HepG2 (cell line): ENCODE results near the gene RHEBL1. TPM values are rescaled to one million over a fixed set of nuclear protein-coding genes. Genes with fewer than 3 reads are reported as not detected.

Experiments
- ATAC-seq: fragments of 200-7000 bp; cut with Tn5 transposase; 3 replicates; pipeline ENCODE4 v1.9.1; 2020; ENCODE audit warnings: mild to moderate bottlenecking, moderate library complexity
- BruUV-seq: library from RNA; stranded (reverse); fragments of 400-500 nt; replicated peaks from 2 replicates; lab custom pipeline; 2021; lab: Mats Ljungman, UMichigan
- CTCF ChIA-PET: fragments of 300-600 bp; formaldehyde crosslinking; extraction: SDS; loops from one replicate; lab custom pipeline; 2021; ENCODE audit warnings: low total read pairs, inconsistent platforms, low intra/inter-chr PET ratio; lab: Yijun Ruan, JAX
- POLR2A ChIA-PET: fragments of 350-600 bp; sonication (Branson Sonifier 250); formaldehyde crosslinking; loops from one replicate; lab custom pipeline; 2020; ENCODE audit warnings: antibody characterized with exemption, inconsistent platforms; lab: Yijun Ruan, JAX
- DNase-seq: peaks from one replicate; pipeline ENCODE4 v3.0.0-alpha.2; 2015; ENCODE audit warnings: low spot score
- FAIRE-seq: peaks from 3 replicates; lab custom pipeline; 2011; peaks lifted over from hg19 to GRCh38; lab: Jason Lieb, UNC
- H2AFZ ChIP-seq: one replicate; pipeline ENCODE4 v1.6.1; 2011; ENCODE audit warnings: low read length, inconsistent platforms
- H3K27ac ChIP-seq: fragments of 300-600 bp; 3 replicates; pipeline ENCODE4 v1.8.0; 2011; ENCODE audit warnings: mixed run types, mild to moderate bottlenecking, mixed read lengths, low read length, inconsistent platforms; ENCODE audit not compliant: insufficient read depth; ENCODE audit errors: extremely low read length
- H3K27me3 ChIP-seq, 2 experiments: fragments of 200-600 bp in 1 of 2; 2 replicates in 1 of 2; 3 replicates in 1 of 2; pipeline versions ENCODE4 v1.6.0 to v1.8.0; 2011; ENCODE audit warnings: low read length in 2 of 2, mild to moderate bottlenecking in 2 of 2, moderate library complexity in 2 of 2, inconsistent platforms in 1 of 2; ENCODE audit not compliant: insufficient read depth in 2 of 2, control insufficient read depth in 1 of 2
- H3K36me3 ChIP-seq, 2 experiments: fragments of 200-600 bp in 1 of 2; replicated peaks in 1 of 2; 2 replicates in 1 of 2; 3 replicates in 1 of 2; pipeline versions ENCODE4 v1.5.1 to v1.8.0; 2011; ENCODE audit warnings: low read length in 2 of 2, inconsistent platforms in 1 of 2; ENCODE audit not compliant: insufficient read depth in 2 of 2, control insufficient read depth in 1 of 2
- H3K4me1 ChIP-seq: 2 replicates; pipeline ENCODE4 v1.5.1; 2012; ENCODE audit warnings: low read length, inconsistent platforms; ENCODE audit not compliant: insufficient read depth
- H3K4me2 ChIP-seq: 2 replicates; pipeline ENCODE4 v1.6.0; 2011; ENCODE audit warnings: low read depth, low read length, inconsistent platforms
- H3K4me3 ChIP-seq, 3 experiments: fragments of 200-600 bp in 1 of 3; sonication (generic), shearing (Covaris generic) in 1 of 3; replicated peaks in 1 of 3; 2 replicates each; pipeline ENCODE4 v1.5.1; 2011 to 2016; ENCODE audit warnings: low read length in 3 of 3, inconsistent platforms in 2 of 3, low read depth in 2 of 3, mild to moderate bottlenecking in 2 of 3, control low read depth in 1 of 3, mixed read lengths in 1 of 3; ENCODE audit not compliant: insufficient read depth in 1 of 3
- H3K79me2 ChIP-seq: one replicate; pipeline ENCODE4 v1.6.1; 2011; ENCODE audit warnings: low read length, inconsistent platforms; ENCODE audit not compliant: insufficient read depth
- H3K9ac ChIP-seq: 2 replicates; pipeline ENCODE4 v1.6.0; 2011; ENCODE audit warnings: mild to moderate bottlenecking, low read depth, low read length, inconsistent platforms; ENCODE audit not compliant: insufficient read depth
- H3K9me3 ChIP-seq: 2 replicates; pipeline ENCODE4 v1.5.1; 2012; ENCODE audit warnings: mild to moderate bottlenecking, low read length
- H4K20me1 ChIP-seq: 2 replicates; pipeline ENCODE4 v1.6.0; 2011; ENCODE audit warnings: inconsistent platforms, mild to moderate bottlenecking, low read length, moderate library complexity; ENCODE audit not compliant: insufficient read depth
- AGO2 ChIP-seq: fragments of 200-400 bp; formaldehyde crosslinking; optimal IDR thresholded peaks from 2 replicates; pipeline ENCODE3; 2017; ENCODE audit warnings: mild to moderate bottlenecking, low read depth, low read length, moderate library complexity
- HCFC1 ChIP-seq: fragments of 150-350 bp; IDR thresholded peaks from 2 replicates; pipeline ENCODE4 v1.6.1; 2014; ENCODE audit warnings: low read depth, low read length
- NCOA1 ChIP-seq: sonication (generic); formaldehyde crosslinking; IDR thresholded peaks from 2 replicates; pipeline ENCODE4 v1.9.0; 2021; ENCODE audit warnings: missing genetic modification reagents
- POLR2AphosphoS5 ChIP-seq: IDR thresholded peaks from 2 replicates; pipeline ENCODE4 v1.6.1; 2012; ENCODE audit warnings: low read depth, low read length
- RBM22 ChIP-seq: fragments of 200-400 bp; formaldehyde crosslinking; optimal IDR thresholded peaks from 2 replicates; pipeline ENCODE3; 2017; ENCODE audit warnings: mild to moderate bottlenecking, low read length, moderate library complexity
- ZIK1 ChIP-seq: sonication (generic); formaldehyde crosslinking; IDR thresholded peaks from 2 replicates; pipeline ENCODE4 v1.5.0; 2020; ENCODE audit warnings: mild to moderate bottlenecking, low read depth, missing genetic modification reagents, borderline replicate concordance
- WGBS: methylation state at CpG from one replicate; pipeline ENCODE4 v1.1.6; 2017; ENCODE audit warnings: low lambda C conversion rate; 5-methylcytosine and 5-hydroxymethylcytosine counted together
- in situ Hi-C: cut with HindIII; loops from 2 replicates; pipeline ENCODE4 v1.10.0; 2017; ENCODE audit warnings: low pct_unique_long_range_greater_than_20kb; ENCODE audit not compliant: extremely low pct_ligation_motif_present
- intact Hi-C: fragments of 100-400 bp; cut with micrococcal nuclease; formaldehyde crosslinking; loops from one replicate; pipeline ENCODE4 v1.10.0; 2022; ENCODE audit not compliant: unreplicated experiment
- polyA plus RNA-seq, 8 experiments: library from polyadenylated mRNA; depleted of rRNA in 3 of 8; stranded (reverse) in 7 of 8; unstranded in 1 of 8; fragments of >200 nt; fragmentation: Illumina TruSeq in 4 of 8; extraction: Trizol in 4 of 8; gene quantifications; 2 replicates each; pipeline versions ENCODE4 v1.2.1 to v1.2.3, GENCODE V29; 2011 to 2016; ENCODE audit warnings: low read depth in 4 of 8, missing spikeins in 1 of 8, mixed read lengths in 1 of 8; ENCODE audit not compliant: insufficient read depth in 1 of 8
- total RNA-seq, 5 experiments: library from RNA; depleted of rRNA; stranded (reverse); fragments of >200 nt; fragmentation: Illumina TruSeq; extraction: Trizol; gene quantifications; 2 replicates each; pipeline ENCODE4 v1.2.3, GENCODE V29; 2016; ENCODE audit warnings: low read depth in 1 of 5

RHEBL1 gene
- total and polyA plus RNA-seq, 2 of the 13 experiments (the other 11 are each of a cell fraction or from before 2014, with no cell fraction given), result 1.4 to 2.5 TPM

DNA sequence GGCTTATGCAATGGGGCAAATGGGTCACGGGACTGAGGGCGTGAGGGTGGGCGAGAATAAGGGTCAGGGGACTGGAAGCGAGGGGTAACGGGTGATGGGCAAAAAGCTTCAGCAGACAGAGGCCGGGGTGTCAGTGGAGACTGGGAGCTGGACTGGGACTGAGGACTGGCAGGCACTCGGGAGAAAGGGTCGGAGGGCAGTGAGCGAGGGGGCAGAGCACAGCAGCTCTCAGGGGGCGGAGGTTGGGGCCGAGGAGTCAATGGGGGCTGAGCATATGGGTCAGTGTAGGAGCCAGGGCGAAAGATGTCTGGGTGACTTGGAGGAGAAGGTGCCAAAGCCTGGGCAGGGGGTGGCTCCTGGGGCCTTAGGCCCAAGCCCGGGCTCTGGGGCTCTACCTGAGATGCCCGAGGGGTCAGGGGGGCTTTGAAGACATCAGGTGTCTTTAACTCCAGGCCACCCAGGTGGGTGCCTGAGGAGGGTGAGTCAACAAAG lies 29.4 kb downstream of the RHEBL1 start:
- no peak for TF ChIP-seq ZIK1 (CRISPR knock-in tag)
- no peak for TF ChIP-seq HCFC1
- TF ChIP-seq AGO2, result peak; percentile 19
- no peak for TF ChIP-seq NCOA1 (CRISPR knock-in tag)
- TF ChIP-seq, all 625 proteins: peak for 1
- 0 out of 2 replicates have a peak, but pooled peaks cover 3% of the 10 kb centered on the region for H4K20me1 ChIP-seq
- no TSS peak for BruUV-seq
- peaks cover 53 to 91% of the 10 kb centered on the region in 2 experiments for H3K36me3 ChIP-seq
- ChIA-PET POLR2A (no interaction called here), CTCF (no interaction called here)
- H3K4me3 ChIP-seq, result no peak overlapping the region
- WGBS, result 97% methylated on average over 13 of the region's 14 CpGs
- DNase-seq (no peak), FAIRE-seq (no peak), ATAC-seq (no peak)
- H3K9me3 ChIP-seq, result no peaks in the 10 kb centered on the region
- H3K27me3 ChIP-seq, result no peaks in the 10 kb centered on the region
- H3K4me1 ChIP-seq, result no peaks in the 10 kb centered on the region
- in situ Hi-C loops, result no loop called here
- no peak overlapping the region for H3K27ac ChIP-seq
- intact Hi-C loops, result no loop called here
- no peak overlapping the region for H2AFZ ChIP-seq
- H3K79me2 ChIP-seq, result no peaks in the 10 kb centered on the region
- H3K9ac ChIP-seq, result no peak overlapping the region
- no peak overlapping the region for H3K4me2 ChIP-seq

DNA sequence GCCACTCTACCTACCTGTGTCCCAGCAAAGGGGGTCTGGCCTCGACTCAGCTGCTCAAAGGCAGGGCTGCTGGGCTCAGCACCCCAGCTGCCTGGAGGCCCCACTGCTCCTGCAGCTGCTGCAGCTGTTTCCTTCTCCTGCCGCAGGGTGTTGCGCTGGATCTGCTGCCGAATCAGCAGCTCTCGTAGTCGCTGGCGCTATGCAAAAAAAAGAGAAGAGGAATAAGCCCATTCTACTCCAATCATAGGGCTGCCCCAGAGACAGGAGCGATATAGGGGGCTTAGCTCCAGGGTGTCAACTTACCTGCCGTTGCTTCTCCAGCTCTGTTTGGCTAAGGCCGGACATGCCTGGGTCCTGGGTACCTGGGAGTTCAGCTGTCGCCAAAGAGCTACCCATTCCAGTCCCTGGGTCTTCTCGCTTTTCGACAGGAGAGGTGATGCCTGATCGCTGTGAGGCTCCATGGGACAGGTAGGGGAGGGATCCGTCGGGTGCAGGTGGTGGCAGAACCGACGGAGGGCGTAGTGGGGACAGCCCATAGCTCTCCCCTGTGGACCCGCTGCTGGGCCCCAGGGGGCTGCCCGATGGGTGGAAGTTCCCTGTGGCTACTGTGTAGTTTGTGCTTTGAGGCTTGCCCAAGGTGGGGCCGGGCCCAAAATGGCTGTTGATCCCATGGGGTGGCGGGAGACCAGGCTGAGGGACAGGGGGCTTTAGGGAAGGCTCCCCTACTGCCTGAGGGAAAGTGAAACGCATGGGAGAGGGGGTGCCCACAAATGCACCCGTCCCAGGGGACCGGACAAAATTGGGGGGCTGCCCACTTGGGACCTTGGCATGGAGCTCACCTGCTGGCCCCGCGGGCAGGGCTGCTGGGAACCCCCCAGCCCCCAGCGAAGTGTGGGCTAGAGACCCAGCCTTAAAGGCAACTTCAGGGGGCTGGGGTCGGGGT lies 30.1 kb downstream of the RHEBL1 start:
- intact Hi-C loops (no loop called here), in situ Hi-C loops (no loop called here)
- ChIA-PET POLR2A (interaction anchor here (1.2 to 2.1 kb wide), 2 partner anchors 9 to 20 kb away, joined by 3 to 5 read pairs; no protein-coding TSS in a partner anchor), CTCF (no interaction called here)
- no peak overlapping the region for H3K9ac ChIP-seq
- H3K9me3 ChIP-seq, result no peaks in the 10 kb centered on the region
- no peaks in the 10 kb centered on the region for H3K79me2 ChIP-seq
- H3K4me3 ChIP-seq, result no peak overlapping the region
- FAIRE-seq (no peak), DNase-seq (no peak), ATAC-seq (no peak)
- H3K4me2 ChIP-seq, result no peak overlapping the region
- H2AFZ ChIP-seq, result no peak overlapping the region
- no TSS peak for BruUV-seq
- H3K27me3 ChIP-seq, result no peaks in the 10 kb centered on the region
- H4K20me1 ChIP-seq, result 0 out of 2 replicates have a peak, but pooled peaks cover under 1% of the 10 kb centered on the region
- H3K4me1 ChIP-seq, result no peaks in the 10 kb centered on the region
- TF ChIP-seq POLR2AphosphoS5 (no peak), AGO2 (peak; percentile 82), RBM22 (peak; percentile 88)
- H3K27ac ChIP-seq, result no peak overlapping the region
- WGBS, result 96% methylated on average over 18 of the region's 30 CpGs
- H3K36me3 ChIP-seq, result peaks cover 51 to 92% of the 10 kb centered on the region in 2 experiments
